DMS79 (cell line): ENCODE measurements around the gene SLC38A9.
"Not testable (repeated sequence)": the region's sequence is repeated elsewhere in the genome, so short reads cannot be mapped to it uniquely, and the experiment has no call there.

Experiments
- DNase-seq: peaks from one replicate; lab custom pipeline; 2025; lab: John Stamatoyannopoulos, UW

SLC38A9 gene

GRCh38 chr5:55609413-55609812, 102.7 kb downstream of the SLC38A9 start:
- DNase-seq = no peak

GRCh38 chr5:55608595-55609349, 103.4 kb downstream of the SLC38A9 start:
- no peak for DNase-seq

GRCh38 chr5:55607309-55607708, 104.8 kb downstream of the SLC38A9 start:
- not testable (repeated sequence) for DNase-seq

GRCh38 chr5:55604611-55605067, 107.5 kb downstream of the SLC38A9 start:
- DNase-seq = no peak

- no peak for DNase-seq
These were observed 108.2 kb downstream of the SLC38A9 start for GRCh38 chr5:55603922-55604321.

- no peak for DNase-seq
These were observed 110.5 kb downstream of the SLC38A9 start for GRCh38 chr5:55601628-55602027.

- no peak for DNase-seq
These were observed 110.9 kb downstream of the SLC38A9 start for GRCh38 chr5:55601204-55601618.

GRCh38 chr5:55600497-55601203, 111.5 kb downstream of the SLC38A9 start:
- DNase-seq = no peak

GRCh38 chr5:55600086-55600485, 112.0 kb downstream of the SLC38A9 start:
- no peak for DNase-seq

- no peak for DNase-seq
These were observed 112.7 kb downstream of the SLC38A9 start for GRCh38 chr5:55599148-55600050.

GRCh38 chr5:55597014-55597981, 114.8 kb downstream of the SLC38A9 start:
- no peak for DNase-seq

- DNase-seq = no peak
These were observed 117.5 kb downstream of the SLC38A9 start for GRCh38 chr5:55594671-55595070.

GRCh38 chr5:55593115-55593472, 119.0 kb downstream of the SLC38A9 start:
- peak; percentile 52 for DNase-seq

- DNase-seq = no peak
These were observed 119.6 kb downstream of the SLC38A9 start for GRCh38 chr5:55592388-55593114.

- DNase-seq = no peak
These were observed 120.4 kb downstream of the SLC38A9 start for GRCh38 chr5:55591686-55592085.

GRCh38 chr5:55585206-55585610, 126.9 kb downstream of the SLC38A9 start:
- no peak for DNase-seq

- no peak for DNase-seq
These were observed 127.5 kb downstream of the SLC38A9 start for GRCh38 chr5:55584398-55585205.

- no peak for DNase-seq
These were observed 128.5 kb downstream of the SLC38A9 start for GRCh38 chr5:55583578-55583977.

- no peak for DNase-seq
These were observed 129.9 kb downstream of the SLC38A9 start for GRCh38 chr5:55582256-55582655.

- no peak for DNase-seq
These were observed 132.1 kb downstream of the SLC38A9 start for GRCh38 chr5:55580042-55580441.
